Measurements from ENCODE around the gene ARHGAP5.

Gene ARHGAP5, protein sequence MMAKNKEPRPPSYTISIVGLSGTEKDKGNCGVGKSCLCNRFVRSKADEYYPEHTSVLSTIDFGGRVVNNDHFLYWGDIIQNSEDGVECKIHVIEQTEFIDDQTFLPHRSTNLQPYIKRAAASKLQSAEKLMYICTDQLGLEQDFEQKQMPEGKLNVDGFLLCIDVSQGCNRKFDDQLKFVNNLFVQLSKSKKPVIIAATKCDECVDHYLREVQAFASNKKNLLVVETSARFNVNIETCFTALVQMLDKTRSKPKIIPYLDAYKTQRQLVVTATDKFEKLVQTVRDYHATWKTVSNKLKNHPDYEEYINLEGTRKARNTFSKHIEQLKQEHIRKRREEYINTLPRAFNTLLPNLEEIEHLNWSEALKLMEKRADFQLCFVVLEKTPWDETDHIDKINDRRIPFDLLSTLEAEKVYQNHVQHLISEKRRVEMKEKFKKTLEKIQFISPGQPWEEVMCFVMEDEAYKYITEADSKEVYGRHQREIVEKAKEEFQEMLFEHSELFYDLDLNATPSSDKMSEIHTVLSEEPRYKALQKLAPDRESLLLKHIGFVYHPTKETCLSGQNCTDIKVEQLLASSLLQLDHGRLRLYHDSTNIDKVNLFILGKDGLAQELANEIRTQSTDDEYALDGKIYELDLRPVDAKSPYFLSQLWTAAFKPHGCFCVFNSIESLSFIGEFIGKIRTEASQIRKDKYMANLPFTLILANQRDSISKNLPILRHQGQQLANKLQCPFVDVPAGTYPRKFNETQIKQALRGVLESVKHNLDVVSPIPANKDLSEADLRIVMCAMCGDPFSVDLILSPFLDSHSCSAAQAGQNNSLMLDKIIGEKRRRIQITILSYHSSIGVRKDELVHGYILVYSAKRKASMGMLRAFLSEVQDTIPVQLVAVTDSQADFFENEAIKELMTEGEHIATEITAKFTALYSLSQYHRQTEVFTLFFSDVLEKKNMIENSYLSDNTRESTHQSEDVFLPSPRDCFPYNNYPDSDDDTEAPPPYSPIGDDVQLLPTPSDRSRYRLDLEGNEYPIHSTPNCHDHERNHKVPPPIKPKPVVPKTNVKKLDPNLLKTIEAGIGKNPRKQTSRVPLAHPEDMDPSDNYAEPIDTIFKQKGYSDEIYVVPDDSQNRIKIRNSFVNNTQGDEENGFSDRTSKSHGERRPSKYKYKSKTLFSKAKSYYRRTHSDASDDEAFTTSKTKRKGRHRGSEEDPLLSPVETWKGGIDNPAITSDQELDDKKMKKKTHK (N-terminal part only)

GRCh38 chr14:32077081-32078022, at the start of gene ARHGAP5:
Gene ARHGAP5, plus strand, starts transcription at chr14:32077304. Its CDS starts 13,366 bp downstream, at chr14:32090670.
- peak; percentile 68 for DNase-seq

DNA sequence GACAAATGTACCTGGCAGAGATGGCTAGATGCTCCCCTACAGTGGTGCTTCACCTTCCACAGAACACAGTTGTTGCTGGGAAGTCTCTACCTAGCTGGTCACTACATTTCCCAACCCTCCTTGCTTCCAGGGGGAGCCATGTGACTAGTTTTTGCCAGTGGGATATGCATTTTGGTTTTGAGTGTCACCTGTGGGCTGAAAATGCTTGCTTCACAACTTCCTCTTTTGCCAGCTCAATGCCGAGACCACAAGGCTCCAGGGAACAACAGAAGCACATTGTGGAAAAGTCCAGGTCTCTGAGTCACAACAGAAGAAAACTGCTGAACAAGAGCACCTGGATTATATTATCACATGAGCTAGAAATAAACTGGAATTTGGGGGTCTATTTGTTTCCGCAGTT, 48.5 kb upstream of the ARHGAP5 start:
- no peak for DNase-seq

- no peak for DNase-seq
Measured at GRCh38 chr14:32033543-32033942, 43.6 kb upstream of the ARHGAP5 start.

DNA sequence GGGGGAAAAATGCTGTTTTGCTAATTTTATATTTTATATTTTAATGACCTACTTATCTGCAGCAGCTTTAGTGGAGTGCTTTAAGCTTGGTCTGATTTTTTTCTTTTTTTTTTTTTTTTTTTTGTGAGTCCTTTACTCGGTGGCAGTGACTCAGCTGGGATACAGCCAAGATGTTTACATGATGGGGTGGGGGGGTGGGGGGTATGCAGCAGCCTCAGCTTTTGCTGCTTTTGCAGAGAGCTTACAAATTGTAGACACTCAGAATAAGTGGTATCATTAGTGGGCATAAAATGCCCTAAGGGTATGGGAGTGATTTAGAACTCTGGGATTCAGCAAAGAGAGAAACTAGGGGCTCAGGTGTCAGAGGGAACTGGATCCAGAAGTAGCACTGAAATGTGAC, 38.2 kb upstream of the ARHGAP5 start:
- DNase-seq, result no peak

GRCh38 chr14:32039401-32040030, 37.6 kb upstream of the ARHGAP5 start:
- DNase-seq, result no peak

- no peak for DNase-seq
Measured at GRCh38 chr14:32043624-32044023, 33.5 kb upstream of the ARHGAP5 start.

DNA sequence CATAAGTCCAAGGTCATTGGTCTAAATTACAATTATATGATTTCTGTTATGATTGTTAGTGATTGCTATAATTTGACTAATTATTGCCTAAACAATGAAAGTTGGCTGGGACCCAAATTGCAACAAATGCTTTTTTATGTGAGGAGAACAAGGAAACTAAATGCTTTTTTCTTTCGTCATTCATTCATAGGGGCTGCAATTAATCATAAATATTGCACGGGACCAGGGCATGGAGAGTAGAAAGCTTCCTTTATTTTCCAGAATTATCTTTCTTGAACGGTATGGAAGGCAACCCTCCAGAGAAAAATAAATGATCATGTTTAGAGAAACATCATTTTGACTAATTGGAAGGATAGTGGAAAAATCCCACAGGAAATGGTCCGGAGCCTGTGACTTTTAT, 32.6 kb upstream of the ARHGAP5 start:
- no peak for DNase-seq

GRCh38 chr14:32047791-32048190, 29.3 kb upstream of the ARHGAP5 start:
- no peak for DNase-seq

DNA sequence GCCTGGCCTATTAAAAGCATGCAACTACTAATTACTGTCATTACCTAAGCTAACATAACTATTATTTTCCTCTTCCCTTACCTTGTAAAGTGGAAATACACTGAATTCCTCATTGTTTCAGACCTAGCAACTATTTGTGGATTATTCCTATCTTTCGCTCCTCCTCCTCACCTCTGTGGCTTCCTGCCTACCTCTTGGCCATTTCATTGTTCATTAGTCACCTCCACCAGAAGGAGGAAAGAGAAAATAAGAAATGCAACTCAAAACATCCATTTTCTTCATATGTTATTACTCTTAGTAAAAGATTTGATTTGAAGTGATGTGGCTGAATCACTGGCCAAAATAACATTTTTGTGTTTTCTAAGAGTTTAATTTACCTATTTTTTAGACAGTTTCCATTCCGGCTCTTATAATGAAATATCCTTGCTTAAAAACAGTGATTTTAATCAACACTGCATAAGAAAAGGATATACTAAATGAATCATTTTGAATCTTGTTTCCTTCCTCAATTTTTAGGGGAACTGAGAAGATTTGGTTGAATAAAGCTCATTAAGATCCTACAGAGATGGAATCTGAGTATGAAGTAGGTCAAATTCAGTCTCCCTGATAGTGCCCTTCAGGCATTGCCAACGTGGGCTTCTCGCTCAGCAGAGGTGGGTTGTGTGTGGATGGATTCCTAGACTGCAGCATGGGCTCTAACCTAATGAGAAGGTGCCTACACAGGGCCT, 27.6 kb upstream of the ARHGAP5 start:
- DNase-seq, result no peak

GRCh38 chr14:32050878-32051277, 26.2 kb upstream of the ARHGAP5 start:
- no peak for DNase-seq

- no peak for DNase-seq
Measured at GRCh38 chr14:32054536-32054935, 22.6 kb upstream of the ARHGAP5 start.

DNA sequence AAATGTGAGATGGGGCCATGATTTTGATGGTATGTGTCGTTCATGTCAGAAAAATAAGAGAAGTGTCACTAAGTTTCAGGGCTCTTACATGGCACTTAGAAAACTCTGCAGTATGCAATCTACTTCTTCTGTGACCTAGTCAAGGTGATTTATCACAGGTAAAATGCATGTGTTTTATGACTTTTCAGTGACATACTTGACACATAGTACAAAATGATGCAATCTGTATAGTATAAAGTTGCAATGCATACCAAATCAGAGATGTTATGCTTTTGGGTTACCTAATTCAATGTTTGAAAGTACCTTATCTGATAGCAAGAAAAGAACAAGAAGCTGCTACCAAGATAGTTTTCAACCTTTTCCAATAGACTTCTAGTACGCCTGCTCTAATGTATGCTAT, 21.9 kb upstream of the ARHGAP5 start:
- DNase-seq, result no peak

- DNase-seq, result no peak
Measured at GRCh38 chr14:32059702-32060101, 17.4 kb upstream of the ARHGAP5 start.

DNA sequence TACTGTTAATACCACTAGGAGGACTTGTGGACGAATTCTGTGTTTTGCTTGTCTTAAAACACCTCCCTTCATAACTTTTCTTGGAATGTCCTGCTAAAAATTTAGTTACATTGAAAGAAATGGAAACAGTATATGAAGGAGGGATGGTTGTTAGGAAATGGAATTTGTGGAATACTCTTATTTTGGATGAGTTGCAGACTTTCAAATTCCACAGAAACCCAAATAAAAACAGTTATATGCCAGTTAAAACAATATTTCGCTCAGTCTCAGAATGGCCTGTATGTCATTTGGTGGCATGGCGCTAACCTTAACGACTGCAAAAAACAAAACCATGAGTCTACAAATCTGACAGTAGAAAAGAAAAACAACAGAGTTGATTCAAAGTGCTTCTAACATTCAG, 12.2 kb upstream of the ARHGAP5 start:
- no peak for DNase-seq

- no peak for DNase-seq
Measured at GRCh38 chr14:32068708-32069107, 8.4 kb upstream of the ARHGAP5 start.

DNA sequence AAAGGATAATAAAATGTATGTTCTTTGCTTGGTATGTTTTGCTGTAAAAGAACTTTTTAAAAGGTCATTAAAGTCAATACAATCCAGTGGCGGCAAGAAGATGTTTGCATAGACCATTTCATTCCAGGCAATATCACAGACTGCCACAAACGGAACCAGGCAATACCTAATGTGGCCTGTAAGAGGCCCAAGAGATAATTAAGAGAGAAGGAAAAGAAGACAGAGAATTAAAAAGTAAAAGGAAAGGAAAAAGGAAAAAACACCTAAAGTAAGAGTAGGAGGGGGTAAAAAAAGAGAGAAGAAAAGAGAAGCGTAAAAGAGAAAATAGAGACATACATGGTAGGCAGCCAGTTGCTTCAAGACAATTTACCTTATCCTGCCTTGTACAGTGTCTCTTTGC, 6.8 kb upstream of the ARHGAP5 start:
- DNase-seq, result no peak

- DNase-seq, result no peak
Measured at GRCh38 chr14:32072676-32073075, 4.4 kb upstream of the ARHGAP5 start.

DNA sequence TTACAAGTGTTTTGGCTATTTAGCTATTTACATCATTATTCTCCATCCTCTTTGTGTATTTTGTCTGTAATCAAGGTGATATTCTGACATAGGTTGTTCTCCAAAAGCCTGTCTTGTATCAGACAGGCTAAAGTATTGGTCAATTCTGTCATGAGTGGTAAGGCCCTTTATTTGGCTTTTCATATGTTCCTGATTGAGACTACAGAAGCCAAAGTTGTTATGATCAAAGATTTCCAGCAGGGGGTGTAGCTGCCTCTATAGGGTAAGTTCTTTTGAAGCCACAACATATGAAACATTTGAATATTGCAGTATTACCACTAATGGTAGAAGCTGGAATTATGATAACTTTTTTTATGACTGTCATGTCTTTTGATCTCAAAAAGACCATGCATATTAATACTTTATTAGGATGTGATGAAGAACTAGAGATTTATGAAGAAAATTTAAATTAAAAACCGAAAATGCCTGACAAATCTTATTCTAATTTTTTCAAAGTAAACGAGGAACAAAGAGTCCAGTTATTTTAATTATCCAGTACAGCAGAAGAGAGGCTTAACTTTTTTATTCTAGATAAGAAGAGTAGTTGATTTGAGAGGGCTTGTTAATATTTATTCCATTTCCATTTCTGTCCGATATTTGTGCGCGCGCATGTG, 3.4 kb upstream of the ARHGAP5 start:
- DNase-seq, result peak; percentile 53

GRCh38 chr14:32074887-32075572, 2.1 kb upstream of the ARHGAP5 start:
- DNase-seq, result no peak

Measured in activated gamma-delta T cell treated with Interleukin-2 at 50 U/mL for 16 hours (primary cell).